Natural killer cell treated with Interleukin-12 subunit alpha and Interleukin-12 subunit beta and Interleukin-15 and Interleukin-18, amount 100 ng/mL, for 72 hours (primary cell): ENCODE data around the gene GPR78. TPM values are rescaled to one million over a fixed set of nuclear protein-coding genes. Genes with fewer than 3 reads are reported as not detected.
A peak's percentile ranks its signal among the peaks of the same experiment; 100 is the strongest.

Experiments used
- ATAC-seq, 2 donors: fragments of 150-1000 bp; cut with Tn5 transposase in 1 of 2; sonication (Bioruptor Pico), chemical (Tn5 transposase) in 1 of 2; 2 replicates each; pipeline ENCODE4 v1.10.0; 2021
- DNase-seq: peaks from one replicate; pipeline ENCODE4 v3.0.0; 2022; ENCODE audit warnings: low spot score
- H3K27ac Mint-ChIP-seq, 2 donors: 1 replicate in 1 of 2; 2 replicates in 1 of 2; pipeline ENCODE4 v1.8.0; 2022; ENCODE audit warnings: mixed read lengths in 2 of 2, mild to moderate bottlenecking in 1 of 2, moderate library complexity in 1 of 2
- H3K27me3 Mint-ChIP-seq, 2 donors: 1 replicate in 1 of 2; 2 replicates in 1 of 2; pipeline ENCODE4 v1.8.0; 2022; ENCODE audit warnings: mixed read lengths in 2 of 2
- H3K36me3 Mint-ChIP-seq: one replicate; pipeline ENCODE4 v1.8.0; 2022; ENCODE audit warnings: mixed read lengths
- H3K4me1 Mint-ChIP-seq, 2 donors: 1 replicate in 1 of 2; 2 replicates in 1 of 2; pipeline ENCODE4 v1.8.0; 2022; ENCODE audit warnings: low read depth in 2 of 2, mixed read lengths in 2 of 2, mild to moderate bottlenecking in 1 of 2
- H3K4me3 Mint-ChIP-seq: one replicate; pipeline ENCODE4 v1.8.0; 2022; ENCODE audit warnings: mixed read lengths
- H3K9me3 Mint-ChIP-seq: 2 replicates; pipeline ENCODE4 v1.8.0; 2022; ENCODE audit warnings: mixed read lengths
- total RNA-seq, 2 donors: library from RNA; stranded (reverse); gene quantifications; one replicate each; pipeline ENCODE4 v1.2.3, GENCODE V29; 2022

The GPR78 gene
- total RNA-seq, 2 donors from 2014 or later = not detected

GRCh38 chr4:8590546-8590880 lies 10.3 kb downstream of the GPR78 start:
- Mint-ChIP-seq H3K36me3 (no peaks in the 10 kb centered on the region), H3K27me3 (peaks cover 16 to 22% of the 10 kb centered on the region in 2 donors), H3K9me3 (no peaks in the 10 kb centered on the region), H3K4me1 (no peaks in the 10 kb centered on the region), H3K27ac (no peak overlapping the region), H3K4me3 (no peak overlapping the region)
- DNase-seq = no peak
- ATAC-seq = no peak

GRCh38 chr4:8591114-8591513 lies 10.9 kb downstream of the GPR78 start:
- peak; percentile 59 for DNase-seq
- H3K27me3 Mint-ChIP-seq = peaks cover 16 to 22% of the 10 kb centered on the region in 2 donors
- H3K9me3 Mint-ChIP-seq = no peaks in the 10 kb centered on the region

GRCh38 chr4:8591626-8592365 lies 11.6 kb downstream of the GPR78 start:
- Mint-ChIP-seq H3K4me3 (no peak overlapping the region), H3K27ac (no peak overlapping the region), H3K27me3 (peaks cover 16 to 22% of the 10 kb centered on the region in 2 donors), H3K9me3 (no peaks in the 10 kb centered on the region), H3K36me3 (no peaks in the 10 kb centered on the region), H3K4me1 (no peaks in the 10 kb centered on the region)
- ATAC-seq (no peak), DNase-seq (peak; percentile 35)

More at GRCh38 chr4:8591114-8591513, 10.9 kb downstream of the GPR78 start:
- ATAC-seq = no peak
- H3K27ac Mint-ChIP-seq = no peak overlapping the region
- H3K4me3 Mint-ChIP-seq = no peak overlapping the region
- H3K36me3 Mint-ChIP-seq = no peaks in the 10 kb centered on the region
- no peaks in the 10 kb centered on the region for H3K4me1 Mint-ChIP-seq

GRCh38 chr4:8592366-8593263 lies 12.4 kb downstream of the GPR78 start, which contains the start of gene CPZ:
TSS of gene CPZ (plus strand) at chr4:8592765. CDS start at chr4:8592834, 69 bp downstream.
- no peak for ATAC-seq
- Mint-ChIP-seq H3K4me1 (no peaks in the 10 kb centered on the region), H3K4me3 (no peak within 1 kb of the TSS), H3K27me3 (peaks cover 16 to 22% of the 10 kb centered on the region in 2 donors), H3K9me3 (no peaks in the 10 kb centered on the region), H3K27ac (no peak within 1 kb of the TSS), H3K36me3 (no peaks in the 10 kb centered on the region)
- DNase-seq = no peak

- H3K36me3 Mint-ChIP-seq = no peaks in the 10 kb centered on the region
- H3K27ac Mint-ChIP-seq = no peak overlapping the region
- H3K4me3 Mint-ChIP-seq = no peak overlapping the region
- H3K27me3 Mint-ChIP-seq = peaks cover 16 to 22% of the 10 kb centered on the region in 2 donors
- DNase-seq = no peak
- no peaks in the 10 kb centered on the region for H3K4me1 Mint-ChIP-seq
- ATAC-seq = no peak
- H3K9me3 Mint-ChIP-seq = no peaks in the 10 kb centered on the region
Observed at GRCh38 chr4:8593264-8594096, 13.3 kb downstream of the GPR78 start.

GRCh38 chr4:8594097-8595038 lies 14.2 kb downstream of the GPR78 start:
- DNase-seq (no peak), ATAC-seq (no peak)
- H3K9me3 Mint-ChIP-seq = no peaks in the 10 kb centered on the region
- H3K27me3 Mint-ChIP-seq = peaks cover 16 to 22% of the 10 kb centered on the region in 2 donors
- no peaks in the 10 kb centered on the region for H3K36me3 Mint-ChIP-seq
- no peak overlapping the region for H3K27ac Mint-ChIP-seq
- H3K4me1 Mint-ChIP-seq = no peaks in the 10 kb centered on the region
- no peak overlapping the region for H3K4me3 Mint-ChIP-seq

- Mint-ChIP-seq H3K4me1 (no peaks in the 10 kb centered on the region), H3K9me3 (no peaks in the 10 kb centered on the region), H3K36me3 (no peaks in the 10 kb centered on the region), H3K4me3 (no peak overlapping the region), H3K27ac (no peak overlapping the region), H3K27me3 (peaks cover 16 to 20% of the 10 kb centered on the region in 2 donors)
- DNase-seq = no peak
- ATAC-seq = no peak
Observed at GRCh38 chr4:8595237-8596087, 15.3 kb downstream of the GPR78 start.

GRCh38 chr4:8596891-8597290 lies 16.7 kb downstream of the GPR78 start:
- H3K36me3 Mint-ChIP-seq = no peaks in the 10 kb centered on the region

GRCh38 chr4:8597319-8597718 lies 17.1 kb downstream of the GPR78 start:
- DNase-seq (no peak), ATAC-seq (no peak)
- Mint-ChIP-seq H3K9me3 (no peaks in the 10 kb centered on the region), H3K4me3 (no peak overlapping the region), H3K36me3 (no peaks in the 10 kb centered on the region), H3K4me1 (no peaks in the 10 kb centered on the region), H3K27ac (no peak overlapping the region), H3K27me3 (peaks cover 11% of the 10 kb centered on the region in 2 donors)

More at GRCh38 chr4:8596891-8597290, 16.7 kb downstream of the GPR78 start:
- no peak overlapping the region for H3K4me3 Mint-ChIP-seq
- DNase-seq (no peak), ATAC-seq (no peak)
- no peaks in the 10 kb centered on the region for H3K9me3 Mint-ChIP-seq
- no peak overlapping the region for H3K27ac Mint-ChIP-seq
- peaks cover 11% of the 10 kb centered on the region in 2 donors for H3K27me3 Mint-ChIP-seq
- no peaks in the 10 kb centered on the region for H3K4me1 Mint-ChIP-seq

GRCh38 chr4:8597791-8598190 lies 17.6 kb downstream of the GPR78 start:
- H3K9me3 Mint-ChIP-seq = no peaks in the 10 kb centered on the region
- peaks cover 11% of the 10 kb centered on the region in 2 donors for H3K27me3 Mint-ChIP-seq
- DNase-seq (no peak), ATAC-seq (no peak)
- no peak overlapping the region for H3K4me3 Mint-ChIP-seq
- H3K36me3 Mint-ChIP-seq = no peaks in the 10 kb centered on the region
- H3K4me1 Mint-ChIP-seq = no peaks in the 10 kb centered on the region
- H3K27ac Mint-ChIP-seq = no peak overlapping the region

GRCh38 chr4:8598391-8599090 lies 18.3 kb downstream of the GPR78 start:
- Mint-ChIP-seq H3K27ac (no peak overlapping the region), H3K4me3 (no peak overlapping the region), H3K4me1 (no peaks in the 10 kb centered on the region), H3K27me3 (peaks cover 9 to 11% of the 10 kb centered on the region in 2 donors), H3K36me3 (no peaks in the 10 kb centered on the region), H3K9me3 (no peaks in the 10 kb centered on the region)
- ATAC-seq (no peak), DNase-seq (no peak)

- Mint-ChIP-seq H3K36me3 (no peaks in the 10 kb centered on the region), H3K27ac (no peak overlapping the region), H3K4me3 (no peak overlapping the region), H3K27me3 (peaks cover 4 to 5% of the 10 kb centered on the region in 2 donors), H3K9me3 (no peaks in the 10 kb centered on the region), H3K4me1 (no peaks in the 10 kb centered on the region)
- DNase-seq (no peak), ATAC-seq (no peak)
Observed at GRCh38 chr4:8599091-8599460, 18.9 kb downstream of the GPR78 start.
